Endometrial microvascular endothelial cells (primary cell): ENCODE data around the gene SBK3. TPM values are rescaled to one million over a fixed set of nuclear protein-coding genes. Genes with fewer than 3 reads are reported as not detected.
"Not testable (repeated sequence)": the region's sequence is repeated elsewhere in the genome, so short reads cannot be mapped to it uniquely, and the experiment has no call there.

ENCODE experiments used
- in situ Hi-C: cut with HindIII; loops from 2 replicates; pipeline ENCODE4 v1.10.0; 2017; ENCODE audit warnings: low sequenced_read_pairs, low pct_unique_long_range_greater_than_20kb; ENCODE audit errors: inconsistent ontology term
- total RNA-seq: library from RNA; depleted of rRNA; stranded (reverse); fragments of >200 nt; gene quantifications from one replicate; pipeline ENCODE4 v1.2.3, GENCODE V29; 2015; ENCODE audit errors: inconsistent ontology term

SBK3 gene
- total RNA-seq = not detected

DNA sequence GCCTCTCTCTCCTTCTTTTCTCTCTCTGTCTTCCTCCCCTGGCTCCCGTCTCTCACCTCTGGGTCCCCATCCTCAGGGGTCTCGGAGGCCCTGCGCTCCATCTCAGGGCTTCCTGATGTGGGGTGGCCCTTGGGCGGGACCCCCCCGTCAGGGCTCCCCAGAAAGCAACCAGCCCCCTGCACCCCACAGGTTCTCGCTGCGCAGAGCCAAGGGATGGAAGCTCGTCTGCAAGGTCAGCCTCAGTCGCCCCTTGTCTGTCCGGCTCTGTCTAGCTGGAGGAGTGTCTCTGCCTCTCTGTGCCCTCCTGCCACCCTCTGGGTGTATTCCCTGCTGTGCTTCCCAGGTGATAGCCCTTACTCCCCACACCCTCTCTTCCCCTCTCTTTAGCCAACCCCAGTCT is at the start of gene SBK3:
Gene SBK3 (minus strand): TSS at position 101 of the 400 bp plus-strand sequence. CDS start 0 bp downstream, at position 101.
- in situ Hi-C loops = no loop called here

DNA sequence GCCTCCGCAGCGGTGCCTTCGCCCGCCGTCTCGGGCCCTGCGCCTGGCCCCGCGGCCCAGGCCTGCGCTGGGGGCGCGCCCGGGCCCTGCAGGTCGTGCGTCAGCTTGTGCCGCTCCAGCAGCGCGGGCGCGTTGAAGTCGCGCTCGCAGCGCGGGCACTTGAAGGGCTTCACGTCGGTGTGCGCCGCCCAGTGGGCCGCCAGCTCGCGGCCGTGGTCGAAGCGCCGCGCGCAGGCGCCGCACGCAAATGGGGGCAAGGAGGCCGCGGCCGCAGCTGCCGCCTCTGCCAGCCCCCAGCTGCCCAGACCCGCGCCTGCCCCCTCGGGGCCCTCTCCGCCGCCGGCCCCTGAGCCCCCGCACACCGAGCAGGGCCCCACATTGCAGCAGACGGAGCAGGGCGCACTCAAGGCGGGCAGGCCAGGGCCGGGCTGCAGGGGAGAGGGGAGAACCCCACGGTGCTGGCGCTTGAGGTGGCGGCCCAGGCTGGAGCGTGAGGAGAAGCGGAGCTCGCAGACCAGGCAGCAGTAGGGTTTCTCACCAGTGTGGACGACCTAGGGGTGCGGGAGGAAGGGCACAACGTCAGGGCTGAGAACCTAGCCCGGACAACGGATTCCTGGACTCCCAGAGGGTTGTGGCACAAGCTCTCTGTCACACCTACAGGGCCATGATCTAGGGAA is 47.9 kb upstream of the SBK3 start:
- in situ Hi-C loops = no loop called here

GRCh38 chr19:55592391-55593090 is 47.2 kb upstream of the SBK3 start:
- in situ Hi-C loops = no loop called here

DNA sequence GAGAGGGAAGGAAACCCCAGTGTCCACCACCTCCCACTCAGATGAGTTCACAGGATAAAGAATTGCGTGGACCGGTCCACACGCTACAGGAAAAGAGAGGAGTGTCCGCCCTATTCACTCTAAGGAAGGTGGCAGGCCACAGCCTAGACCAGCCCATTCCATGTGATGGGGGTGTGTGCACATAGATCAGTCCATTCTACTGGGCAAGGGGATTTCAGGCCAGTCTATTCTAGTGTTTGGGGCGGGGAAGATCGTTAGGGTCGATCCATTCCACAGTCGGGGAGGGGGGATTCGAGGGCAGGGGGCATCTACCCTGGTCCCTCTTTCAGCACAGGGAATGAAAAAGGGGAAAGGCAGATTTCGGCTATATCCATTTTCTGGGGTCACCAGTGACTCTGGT is 46.2 kb upstream of the SBK3 start:
- in situ Hi-C loops = no loop called here

DNA sequence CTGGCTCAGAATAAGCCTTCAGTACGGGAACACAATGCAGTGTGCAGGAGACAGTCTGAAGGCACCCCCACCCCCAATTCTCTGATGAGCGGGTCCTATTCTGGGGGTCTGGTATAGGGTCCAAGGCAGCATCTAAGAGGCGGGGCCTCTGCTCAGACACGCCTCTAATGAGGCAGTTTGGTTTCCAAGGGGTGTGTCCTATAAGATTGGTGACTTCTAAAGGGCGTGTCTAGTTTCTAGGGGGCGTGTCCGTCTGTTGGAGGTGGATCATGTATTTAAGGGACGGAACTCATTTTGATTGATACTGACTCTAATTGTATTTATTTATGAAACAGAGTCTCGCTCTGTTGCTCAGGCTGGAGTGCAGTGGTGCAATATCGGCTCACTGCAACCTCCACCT is 45.3 kb upstream of the SBK3 start:
- in situ Hi-C loops = no loop called here

GRCh38 chr19:55590109-55590508 is 44.8 kb upstream of the SBK3 start:
- in situ Hi-C loops = no loop called here

DNA sequence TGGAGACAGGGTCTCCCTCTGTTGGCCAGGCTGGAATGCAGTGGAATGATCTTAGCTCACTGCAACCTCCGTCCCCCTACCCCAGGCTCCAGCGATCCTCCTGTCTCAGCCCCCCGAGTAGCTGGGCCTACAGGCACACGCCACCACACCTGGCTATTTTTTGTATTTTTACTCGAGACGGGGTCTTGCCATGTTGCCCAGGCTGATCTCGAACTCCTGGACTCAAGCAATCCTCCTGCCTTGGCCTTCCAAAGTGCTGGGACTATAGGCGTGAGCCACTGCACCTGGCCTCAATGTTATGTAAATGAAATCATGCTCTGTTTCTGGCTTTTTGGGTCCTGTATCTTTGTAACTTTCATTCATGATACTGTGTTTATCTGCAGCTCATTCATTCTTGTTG is 43.4 kb upstream of the SBK3 start:
- in situ Hi-C loops = no loop called here

- in situ Hi-C loops = no loop called here
Measured at GRCh38 chr19:55586976-55587668, 41.8 kb upstream of the SBK3 start.

- in situ Hi-C loops = no loop called here
Measured at GRCh38 chr19:55585658-55586339, 40.5 kb upstream of the SBK3 start.

GRCh38 chr19:55584871-55585270 is 39.5 kb upstream of the SBK3 start:
- in situ Hi-C loops = no loop called here

- in situ Hi-C loops = not testable (repeated sequence)
Measured at GRCh38 chr19:55583897-55584296, 38.6 kb upstream of the SBK3 start.

DNA sequence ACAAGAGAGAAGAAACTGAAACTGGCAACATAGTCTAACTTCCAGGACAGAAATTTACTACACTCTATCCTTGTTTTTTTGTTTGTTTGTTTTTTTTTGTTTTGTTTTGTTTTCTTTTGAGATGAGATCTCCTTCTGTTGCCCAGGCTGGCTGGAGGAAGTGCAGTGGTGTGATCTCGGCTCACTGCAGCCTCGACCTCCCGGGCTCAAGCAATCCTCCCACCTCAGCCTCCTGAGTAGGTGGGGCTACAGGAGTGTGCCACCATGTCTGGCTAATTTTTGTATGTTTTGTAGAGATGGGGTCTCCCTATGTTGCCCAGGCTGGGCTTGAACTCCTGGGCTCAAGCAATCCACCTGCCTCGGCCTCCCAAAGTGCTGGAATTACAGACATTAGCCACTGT is 36.9 kb upstream of the SBK3 start:
- in situ Hi-C loops = not testable (repeated sequence)

- in situ Hi-C loops = no loop called here
Measured at GRCh38 chr19:55581823-55582223, 36.5 kb upstream of the SBK3 start.

DNA sequence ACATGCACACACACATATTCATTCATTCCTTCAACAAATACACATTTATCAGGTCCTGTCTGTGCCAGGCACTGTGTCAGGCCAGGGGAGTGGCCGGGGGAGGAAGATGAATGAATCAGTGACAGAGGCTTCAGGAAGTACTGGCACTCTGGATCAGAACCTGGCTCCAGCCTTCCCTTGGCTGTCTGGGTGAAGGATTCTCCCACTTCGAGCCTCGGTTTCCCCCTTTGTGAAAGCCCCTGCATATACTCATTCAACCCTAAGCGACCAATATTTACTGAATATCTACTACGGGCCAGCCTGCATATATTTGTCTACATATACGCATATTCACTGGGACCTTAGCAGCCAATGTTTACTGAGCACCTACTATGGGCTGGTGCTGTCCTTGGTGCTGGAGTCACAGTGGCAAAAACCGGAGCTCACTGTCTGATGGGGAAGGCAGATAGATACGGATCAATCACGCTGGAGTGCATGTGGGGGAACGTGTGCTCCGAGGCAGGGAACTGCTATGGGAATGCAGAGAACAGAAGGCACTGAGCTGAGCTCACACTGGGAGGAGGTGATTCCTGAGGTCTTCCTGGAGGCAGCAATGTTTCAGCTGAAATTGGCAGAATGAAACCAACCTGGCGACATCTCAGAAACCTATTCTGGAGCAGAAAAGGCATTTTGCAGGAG is 35.9 kb upstream of the SBK3 start:
- in situ Hi-C loops = no loop called here

DNA sequence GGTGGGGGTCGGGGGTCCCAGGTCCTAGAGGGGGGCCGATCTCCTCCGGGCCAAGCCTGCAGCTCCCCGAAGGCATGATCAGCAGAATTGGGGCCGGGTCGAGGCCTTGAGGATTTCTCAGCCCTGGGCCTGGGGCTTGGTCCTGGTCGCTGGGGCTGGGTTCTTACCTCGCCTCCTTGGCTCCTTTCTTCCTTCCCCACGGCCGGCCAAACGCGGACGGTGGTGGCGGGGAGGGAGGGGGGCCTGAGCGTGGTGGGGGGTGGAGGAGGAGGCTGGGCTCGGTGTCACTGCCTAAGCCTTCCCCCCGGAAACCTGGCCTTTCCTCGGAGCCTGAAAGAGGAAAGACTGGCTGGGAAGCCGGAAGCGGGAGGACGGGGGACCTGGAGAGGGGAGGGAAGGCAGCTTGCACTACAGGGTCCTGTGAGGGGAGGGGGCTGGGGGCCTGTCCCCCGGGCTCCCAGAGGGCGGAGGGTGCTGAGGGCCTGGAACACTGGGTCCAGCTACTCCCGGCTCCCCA is 35.3 kb upstream of the SBK3 start, which contains the start of gene ZNF579:
Gene ZNF579 (minus strand): TSS at position 221 of the 517 bp plus-strand sequence. CDS start 1,209 bp downstream, outside the sequence.
- in situ Hi-C loops = no loop called here

DNA sequence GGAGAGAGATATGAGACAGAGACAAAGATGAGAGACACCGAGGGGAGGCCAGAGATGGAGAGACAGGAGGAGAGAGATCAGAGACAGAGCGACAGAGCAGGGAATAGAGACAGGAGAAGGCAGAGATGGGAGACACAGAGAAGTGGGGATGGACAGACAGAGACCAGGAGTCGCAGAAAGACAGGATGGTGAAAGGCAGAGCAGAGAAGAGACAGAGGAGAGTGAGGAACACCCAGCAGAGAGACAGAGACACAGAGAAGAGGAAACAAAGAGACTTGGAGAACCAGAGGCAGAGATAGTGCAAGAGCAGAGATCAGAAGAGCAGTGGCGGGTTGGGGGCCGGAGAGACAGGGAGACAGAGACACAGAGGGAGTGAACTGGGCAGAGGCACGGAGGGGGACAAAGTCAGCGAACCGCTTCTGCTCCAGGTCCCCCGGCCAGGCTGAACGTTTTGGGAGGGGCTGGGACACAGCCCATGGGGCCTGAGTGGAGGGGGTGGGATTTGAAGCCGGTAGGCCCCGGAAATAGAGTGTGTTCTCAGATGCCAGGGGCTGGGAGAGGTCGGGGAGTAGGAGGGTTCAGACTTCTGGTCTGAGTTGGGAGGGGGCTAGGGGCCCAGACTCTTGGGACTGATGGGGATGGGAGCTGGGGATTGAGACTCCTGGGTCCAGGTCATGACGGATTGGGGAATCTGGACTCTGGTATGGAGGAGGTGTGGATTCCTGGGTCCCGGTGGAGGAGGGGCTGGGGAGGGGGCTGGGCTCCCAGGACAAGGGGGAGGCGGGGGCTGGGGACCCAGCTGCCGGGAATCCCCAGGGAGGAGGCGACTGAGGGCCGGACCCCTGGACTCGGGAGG is 34.7 kb upstream of the SBK3 start:
- in situ Hi-C loops = no loop called here

- in situ Hi-C loops = no loop called here
Measured at GRCh38 chr19:55578761-55579747, 33.7 kb upstream of the SBK3 start.
